Measurements from ENCODE around the gene NBPF3.

- no peak for TF ChIP-seq CTCF (IDR thresholded peaks at IDR 0.05)
- TF ChIP-seq POLR2A (IDR thresholded peaks at IDR 0.05): no peak
Measured at GRCh38 chr1:21469581-21469980, 29.6 kb downstream of the NBPF3 start.
